ENCODE data around the gene PTPRD.

Gene PTPRD

GRCh38 chr9:9730174-9730573 is 882.6 kb downstream of the PTPRD start:
- no peak for DNase-seq

DNA sequence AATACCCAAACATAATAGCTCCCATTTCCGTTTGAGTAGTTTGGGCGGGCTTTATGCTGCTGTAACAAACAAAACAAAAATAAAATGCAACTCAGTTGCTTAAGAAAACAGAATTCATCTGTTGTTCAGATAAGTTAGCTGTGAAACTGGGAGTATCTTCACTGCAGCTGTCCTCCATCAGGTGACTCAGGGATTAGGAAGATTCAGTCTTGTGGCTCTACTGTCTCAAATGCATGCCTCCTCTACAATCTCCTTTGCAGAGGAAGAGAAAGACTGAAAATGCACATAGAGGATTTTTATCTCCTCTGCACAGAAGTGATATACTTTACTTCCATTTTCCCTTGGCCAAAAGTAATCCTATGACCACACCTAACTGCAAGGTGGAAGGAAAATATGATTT is 883.7 kb downstream of the PTPRD start:
- DNase-seq: no peak

DNA sequence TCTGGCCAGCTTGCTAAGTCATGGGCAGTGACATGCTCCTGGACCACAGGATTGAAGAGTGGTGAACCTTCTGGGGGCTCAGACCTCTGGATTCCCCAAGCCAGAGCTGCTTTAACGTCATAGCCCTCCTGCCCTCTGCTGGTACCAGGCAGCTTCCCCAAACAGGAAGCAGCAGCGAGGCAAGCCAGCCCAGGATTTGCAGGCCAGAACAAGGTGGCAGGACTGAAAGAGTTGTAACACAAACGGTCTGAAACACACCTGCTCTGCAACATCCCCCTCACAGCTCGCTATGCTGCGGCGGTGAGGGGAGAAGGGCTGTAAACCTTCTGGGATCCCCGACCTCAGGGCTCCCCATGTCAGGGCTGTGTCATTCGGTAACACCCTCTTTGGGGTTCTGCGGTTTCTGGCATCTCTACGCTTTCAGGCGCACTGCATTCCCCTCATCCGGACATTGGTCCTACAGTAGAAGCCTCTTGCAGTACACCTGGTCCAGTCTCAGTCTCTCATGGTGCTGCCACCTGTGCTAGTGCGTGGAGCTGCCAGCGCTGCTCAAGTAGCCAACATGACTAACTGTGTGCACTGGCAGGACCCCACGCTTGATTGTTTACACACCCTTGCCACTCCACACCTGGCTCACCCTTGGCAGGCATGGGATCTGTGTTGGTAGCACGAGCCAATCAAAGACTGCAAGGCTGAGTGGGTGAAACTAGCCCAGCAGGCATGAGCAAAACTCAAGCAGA is 893.3 kb downstream of the PTPRD start:
- DNase-seq: no peak

- no peak for DNase-seq
Measured at GRCh38 chr9:9718691-9719090, 894.1 kb downstream of the PTPRD start.

DNA sequence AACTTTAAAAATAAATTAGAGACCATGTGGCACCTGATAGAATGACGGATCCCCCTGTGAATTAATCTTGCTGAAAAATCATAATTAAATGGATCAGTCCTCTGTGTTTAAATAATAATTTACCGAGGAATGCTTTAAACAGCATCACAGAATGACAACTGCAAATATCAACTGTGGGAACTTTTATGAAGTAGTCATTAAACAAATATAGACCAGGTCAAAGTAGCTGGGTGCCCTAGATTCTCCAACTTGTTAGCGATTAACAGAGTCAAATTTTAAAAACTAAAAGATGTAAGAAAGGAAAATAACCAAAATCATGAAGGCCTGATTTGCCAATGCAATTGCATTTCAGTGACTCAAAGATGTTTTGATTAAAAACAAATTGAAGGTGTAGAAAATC is 933.4 kb downstream of the PTPRD start:
- DNase-seq: no peak

DNA sequence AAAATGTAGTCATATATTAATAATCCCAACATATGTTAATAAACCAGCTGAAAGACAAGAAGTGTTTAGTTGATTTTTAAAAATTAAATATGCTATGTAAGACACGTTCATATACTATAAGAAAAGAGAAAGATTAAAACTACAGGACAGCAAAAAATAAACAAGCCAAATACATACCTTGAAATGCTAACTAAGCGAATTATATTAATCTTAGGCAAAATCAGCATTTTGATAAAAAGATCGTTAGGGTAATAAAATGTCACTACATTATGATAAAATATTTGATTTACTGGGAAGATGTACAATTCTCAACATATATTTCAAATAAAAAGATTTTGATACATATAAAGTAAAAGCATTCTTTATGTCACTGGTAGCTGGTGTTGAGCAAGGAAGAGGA is 938.3 kb downstream of the PTPRD start:
- DNase-seq: no peak

DNA sequence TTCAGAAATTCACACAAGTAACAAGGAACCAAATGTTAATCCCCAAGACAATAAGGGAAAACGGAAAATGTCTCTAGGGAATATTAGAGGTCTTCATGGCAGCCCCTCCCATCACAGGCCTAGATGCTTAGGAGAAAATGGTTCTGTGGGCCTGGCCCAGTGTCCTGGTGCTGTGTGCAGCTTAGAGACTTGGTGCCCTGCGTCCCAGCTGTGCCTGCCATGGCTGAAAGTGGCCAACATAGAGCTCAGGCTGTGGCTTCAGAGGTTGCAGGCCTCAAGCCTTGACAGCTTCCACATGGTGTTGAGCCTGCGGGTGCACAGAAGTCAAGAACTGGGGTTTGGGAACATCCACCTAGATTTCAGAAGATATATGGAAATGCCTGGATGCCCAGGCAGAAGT is 942.3 kb downstream of the PTPRD start:
- no peak for DNase-seq

- no peak for DNase-seq
Measured at GRCh38 chr9:9645006-9645405, 967.8 kb downstream of the PTPRD start.

- DNase-seq: no peak
Measured at GRCh38 chr9:9631284-9631683, 981.5 kb downstream of the PTPRD start.

GRCh38 chr9:9625248-9625647 is 987.6 kb downstream of the PTPRD start:
- DNase-seq: no peak

- DNase-seq: no peak
Measured at GRCh38 chr9:9623506-9623905, 989.3 kb downstream of the PTPRD start.

- no peak for DNase-seq
Measured at GRCh38 chr9:9621355-9621940, 991.4 kb downstream of the PTPRD start.

GRCh38 chr9:9620736-9621135 is 992.1 kb downstream of the PTPRD start:
- DNase-seq: no peak

DNA sequence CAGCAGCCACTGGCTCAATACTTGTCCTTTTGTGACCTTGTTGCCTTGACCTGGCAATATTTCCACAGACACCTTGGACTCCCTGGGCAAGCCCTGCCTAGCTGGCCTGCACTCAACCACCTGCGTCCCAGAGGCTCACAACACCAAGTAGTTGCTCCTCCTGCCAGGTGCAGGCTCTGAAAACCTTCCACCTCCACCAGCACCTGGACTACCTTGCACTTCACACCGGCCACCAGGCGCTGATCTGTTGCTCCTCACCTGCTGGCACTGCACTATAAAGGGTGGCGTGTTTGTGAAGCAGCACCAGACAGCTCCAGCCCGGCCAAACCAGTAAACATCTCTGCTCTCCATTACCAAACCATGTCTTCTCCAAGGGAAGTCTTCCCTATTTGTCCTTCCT is 997.7 kb downstream of the PTPRD start:
- DNase-seq: no peak

GRCh38 chr9:9614607-9615006 is 998.2 kb downstream of the PTPRD start:
- no peak for DNase-seq

DNA sequence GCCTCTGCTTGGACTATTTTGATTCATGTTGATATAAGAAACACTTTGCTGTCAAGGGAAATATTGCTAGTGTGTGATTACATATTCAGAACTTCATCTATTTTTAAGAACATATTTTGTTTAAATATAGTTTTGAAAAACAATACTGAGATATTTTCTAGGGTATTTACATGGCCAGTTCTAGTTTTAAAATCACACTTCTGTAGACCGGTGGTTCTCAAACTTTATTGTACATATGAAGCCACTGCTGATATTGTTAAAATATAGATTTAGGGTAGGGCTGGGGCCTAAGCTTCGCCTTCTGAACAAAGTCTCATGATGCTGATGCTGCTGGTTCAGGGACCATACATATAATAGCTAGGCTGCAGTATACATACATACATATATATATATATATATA is 1000.0 kb downstream of the PTPRD start:
- DNase-seq: no peak

- no peak for DNase-seq
Measured at GRCh38 chr9:9612270-9612669, 1000.5 kb downstream of the PTPRD start.

DNA sequence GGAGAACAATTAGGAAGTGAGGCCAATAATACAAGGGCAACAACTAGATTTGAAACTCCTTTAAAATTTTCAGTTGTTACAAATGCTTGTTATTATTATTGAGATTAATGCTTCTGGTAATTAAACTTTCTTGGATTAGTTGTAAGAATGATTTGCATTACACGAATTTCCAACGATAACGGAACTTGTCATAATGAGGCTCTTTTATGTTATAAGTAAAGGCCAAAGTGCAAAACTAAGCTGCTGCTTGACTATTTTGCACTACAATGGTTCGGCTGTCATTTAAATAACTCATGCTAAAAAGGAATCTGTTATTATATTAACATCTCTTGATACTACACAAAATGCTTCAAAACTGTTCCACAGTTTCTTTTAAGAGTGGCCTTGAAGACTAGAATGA is 1007.1 kb downstream of the PTPRD start:
- no peak for DNase-seq

DNA sequence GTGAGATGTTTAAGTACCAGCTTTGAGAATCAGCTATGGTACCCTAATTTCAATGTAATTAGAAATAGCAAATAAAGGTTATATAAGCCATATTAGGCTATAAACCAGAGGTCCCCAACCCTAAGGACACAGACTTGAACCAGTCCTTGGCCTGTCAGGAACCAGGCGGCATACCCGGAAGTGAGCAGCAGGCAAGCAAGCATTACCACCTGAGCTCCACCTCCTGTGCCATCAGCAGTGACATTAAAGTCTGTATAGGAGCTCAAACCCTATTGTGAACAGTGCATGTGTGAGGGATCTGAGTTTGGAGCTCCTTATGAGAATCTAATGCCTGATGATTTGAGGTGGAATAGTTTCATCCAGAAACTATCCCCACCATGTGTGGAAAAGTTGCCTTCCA is 1009.5 kb downstream of the PTPRD start:
- no peak for DNase-seq

DNA sequence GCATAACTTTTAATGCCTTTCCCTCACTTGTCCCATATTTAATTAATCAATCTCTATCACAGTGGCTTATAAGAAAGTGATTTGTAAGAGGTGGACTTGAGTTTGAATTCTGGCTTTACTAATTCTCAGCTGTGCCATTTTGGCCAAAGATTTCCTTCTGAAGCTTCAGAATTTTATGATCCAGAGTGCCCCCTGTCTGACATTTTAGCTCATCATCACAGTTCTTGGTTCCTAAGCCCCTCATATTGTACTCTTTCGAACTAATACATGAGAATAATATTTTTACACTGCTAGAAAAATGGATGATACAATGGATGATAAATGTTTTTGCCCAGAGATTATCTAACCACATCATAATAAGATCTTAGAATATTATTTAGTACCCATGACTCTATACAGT is 1014.1 kb downstream of the PTPRD start:
- no peak for DNase-seq

GRCh38 chr9:9592104-9592503 is 1020.7 kb downstream of the PTPRD start:
- DNase-seq: no peak

DNA sequence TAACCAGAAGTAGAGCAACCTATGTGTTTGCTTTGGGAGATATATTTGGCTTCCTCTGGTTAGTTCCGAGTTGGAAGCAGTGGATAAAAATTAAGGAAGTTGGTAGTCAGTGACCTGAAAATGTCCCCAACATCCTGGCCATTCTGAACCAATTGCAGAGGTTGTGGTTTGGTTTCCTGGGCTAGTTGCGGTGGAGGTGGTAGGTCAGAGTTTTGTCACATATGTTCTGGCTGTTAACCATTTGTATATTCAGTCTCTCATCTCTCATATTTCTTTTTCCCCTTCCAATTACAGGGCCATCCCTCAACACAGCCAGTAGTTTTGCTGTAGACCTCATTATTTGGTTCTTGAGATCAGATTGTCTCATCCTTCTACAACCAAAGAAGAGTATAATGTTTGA is 1026.9 kb downstream of the PTPRD start:
- DNase-seq: no peak

- no peak for DNase-seq
Measured at GRCh38 chr9:9574080-9574479, 1038.7 kb downstream of the PTPRD start.

DNA sequence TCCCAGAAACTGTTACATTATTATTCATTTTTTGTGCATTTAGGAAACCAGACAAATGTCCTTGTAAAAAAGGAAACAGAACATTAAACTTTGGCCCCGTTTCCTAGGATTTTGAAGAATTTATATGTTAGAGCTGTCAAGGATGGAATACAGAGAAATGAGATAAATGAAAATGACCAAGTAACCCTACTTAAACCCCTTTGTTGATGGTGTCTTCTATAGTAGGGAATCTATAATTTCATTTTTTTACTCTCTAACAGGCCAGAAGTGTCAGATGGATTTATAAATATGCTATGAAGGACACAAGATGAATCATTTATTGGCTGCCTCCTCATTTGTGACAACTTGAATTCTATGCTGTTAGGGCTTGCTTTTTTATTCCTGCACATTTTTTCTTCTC is 1047.1 kb downstream of the PTPRD start:
- no peak for DNase-seq

DNA sequence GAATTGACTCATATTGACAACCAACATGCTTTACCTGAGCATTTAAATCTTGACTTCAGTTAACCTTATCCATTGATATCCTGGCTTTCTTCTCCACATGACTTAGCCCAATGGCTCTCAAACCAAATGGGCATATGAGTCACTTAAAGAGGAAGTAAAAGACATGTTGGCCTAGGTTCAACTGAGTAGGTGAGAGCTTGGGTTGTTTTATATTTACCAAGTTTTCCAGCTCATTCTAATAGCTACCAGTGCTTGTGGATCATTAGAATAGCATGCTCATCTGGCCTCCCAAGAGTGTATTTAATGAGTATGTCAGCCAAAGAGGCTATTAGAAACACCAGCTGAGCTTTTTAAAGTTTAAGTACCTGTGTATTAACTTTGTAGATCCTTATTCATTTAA is 1049.0 kb downstream of the PTPRD start:
- DNase-seq: no peak

Data from inflammatory macrophage treated with lipopolysaccharide for 4 hours (primary cell).